ENCODE results near the gene RANBP9. TPM values are rescaled to one million over a fixed set of nuclear protein-coding genes. Genes with fewer than 3 reads are reported as not detected.
A peak's percentile ranks its signal among the peaks of the same experiment; 100 is the strongest.

The RANBP9 gene
- total and polyA plus RNA-seq, 2 of the 13 experiments (the other 11 are each of a cell fraction or from before 2014, with no cell fraction given), result 26.6 to 30.6 TPM

DNA sequence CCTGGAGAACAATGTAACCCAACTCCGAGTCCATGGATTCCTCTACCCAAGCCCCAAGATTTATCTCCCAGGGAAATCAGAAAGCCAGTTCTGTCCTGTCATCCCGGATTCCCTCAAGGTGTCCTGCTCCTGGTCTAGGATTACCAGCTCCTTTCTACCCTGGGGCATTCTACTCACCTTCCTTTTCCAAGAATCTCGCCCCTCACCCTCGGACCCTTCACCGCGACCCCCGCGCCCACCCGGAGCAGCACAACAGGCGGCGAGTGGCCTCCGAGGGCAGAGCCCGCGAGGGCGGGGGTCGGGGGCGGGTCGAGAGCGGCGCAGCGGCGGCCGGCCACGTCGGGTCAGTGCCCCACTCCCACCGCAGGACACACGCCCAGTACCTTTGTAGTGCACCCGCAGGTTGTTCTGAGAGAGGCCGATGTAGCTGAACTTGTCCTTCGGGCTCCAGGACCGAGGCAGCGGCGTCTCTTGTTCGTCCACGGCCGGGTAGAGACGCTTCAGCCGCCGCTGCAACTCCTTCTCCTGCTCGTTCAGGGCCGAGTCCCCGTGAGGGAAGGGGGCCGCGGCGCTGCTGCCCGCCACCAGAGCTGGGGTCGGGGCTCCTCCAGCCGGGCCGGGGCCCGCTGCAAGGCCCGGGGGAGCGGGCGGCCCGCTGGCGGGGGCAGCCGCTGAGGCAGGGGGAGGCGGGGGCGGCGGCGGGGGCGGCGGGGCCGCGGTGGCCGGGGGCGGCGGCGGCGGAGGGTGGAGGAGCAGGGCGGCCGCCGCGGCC, 897 bp downstream of the RANBP9 start (continued):
- TF ChIP-seq ZNF574 (CRISPR knock-in tag; IDR thresholded peaks at IDR 0.05), result peak; percentile 19; the same call in 1 of the 2 replicates
- no peak for TF ChIP-seq ZNF780A (CRISPR knock-in tag; IDR thresholded peaks at IDR 0.05)
- no peak for TF ChIP-seq LCORL (IDR thresholded peaks at IDR 0.05)
- TF ChIP-seq LCORL (CRISPR knock-in tag; IDR thresholded peaks at IDR 0.05), result 0 out of 2 replicates have a peak, but pooled peaks have one; percentile 32
- no peak for TF ChIP-seq PHF20 (CRISPR knock-in tag; IDR thresholded peaks at IDR 0.05)
- peak; percentile 57; the same call in 1 of the 2 replicates for TF ChIP-seq KDM5A (IDR thresholded peaks at IDR 0.05; ENCODE audit: borderline replicate concordance, low read length)
- no peak for TF ChIP-seq DDIT3 (CRISPR knock-in tag; IDR thresholded peaks at IDR 0.05)
- TF ChIP-seq SSRP1 (CRISPR knock-in tag; IDR thresholded peaks at IDR 0.05), result no peak
- no peak for TF ChIP-seq ZNF577 (CRISPR knock-in tag; IDR thresholded peaks at IDR 0.05; ENCODE audit: borderline replicate concordance, low read depth)
- no peak for TF ChIP-seq ZNF484 (CRISPR knock-in tag; IDR thresholded peaks at IDR 0.05; ENCODE audit: borderline replicate concordance, low read depth)
- TF ChIP-seq RFXANK (CRISPR knock-in tag; IDR thresholded peaks at IDR 0.05), result no peak
- TF ChIP-seq FOXK1 (CRISPR knock-in tag; IDR thresholded peaks at IDR 0.05; ENCODE audit: borderline replicate concordance, low read depth), result peak; percentile 18; the same call in 1 of the 2 replicates
- peak; percentile 93; the same call in 1 of the 2 replicates for TF ChIP-seq KLF13 (CRISPR knock-in tag; IDR thresholded peaks at IDR 0.05)
- TF ChIP-seq, protein P1, sequence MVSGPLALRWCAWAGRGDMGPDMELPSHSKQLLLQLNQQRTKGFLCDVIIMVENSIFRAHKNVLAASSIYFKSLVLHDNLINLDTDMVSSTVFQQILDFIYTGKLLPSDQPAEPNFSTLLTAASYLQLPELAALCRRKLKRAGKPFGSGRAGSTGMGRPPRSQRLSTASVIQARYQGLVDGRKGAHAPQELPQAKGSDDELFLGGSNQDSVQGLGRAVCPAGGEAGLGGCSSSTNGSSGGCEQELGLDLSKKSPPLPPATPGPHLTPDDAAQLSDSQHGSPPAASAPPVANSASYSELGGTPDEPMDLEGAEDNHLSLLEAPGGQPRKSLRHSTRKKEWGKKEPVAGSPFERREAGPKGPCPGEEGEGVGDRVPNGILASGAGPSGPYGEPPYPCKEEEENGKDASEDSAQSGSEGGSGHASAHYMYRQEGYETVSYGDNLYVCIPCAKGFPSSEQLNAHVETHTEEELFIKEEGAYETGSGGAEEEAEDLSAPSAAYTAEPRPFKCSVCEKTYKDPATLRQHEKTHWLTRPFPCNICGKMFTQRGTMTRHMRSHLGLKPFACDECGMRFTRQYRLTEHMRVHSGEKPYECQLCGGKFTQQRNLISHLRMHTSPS (CRISPR knock-in tag; IDR thresholded peaks at IDR 0.05; ENCODE audit: low read depth), result no peak
- peak; percentile 73 for TF ChIP-seq ZMAT3 (CRISPR knock-in tag; conservative IDR thresholded peaks at IDR 0.05)
- TF ChIP-seq ZNF839 (CRISPR knock-in tag; IDR thresholded peaks at IDR 0.05; ENCODE audit: borderline replicate concordance), result peak; percentile 61; the same call in 1 of the 2 replicates
- TF ChIP-seq, protein P2, sequence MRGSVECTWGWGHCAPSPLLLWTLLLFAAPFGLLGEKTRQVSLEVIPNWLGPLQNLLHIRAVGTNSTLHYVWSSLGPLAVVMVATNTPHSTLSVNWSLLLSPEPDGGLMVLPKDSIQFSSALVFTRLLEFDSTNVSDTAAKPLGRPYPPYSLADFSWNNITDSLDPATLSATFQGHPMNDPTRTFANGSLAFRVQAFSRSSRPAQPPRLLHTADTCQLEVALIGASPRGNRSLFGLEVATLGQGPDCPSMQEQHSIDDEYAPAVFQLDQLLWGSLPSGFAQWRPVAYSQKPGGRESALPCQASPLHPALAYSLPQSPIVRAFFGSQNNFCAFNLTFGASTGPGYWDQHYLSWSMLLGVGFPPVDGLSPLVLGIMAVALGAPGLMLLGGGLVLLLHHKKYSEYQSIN (CRISPR knock-in tag; IDR thresholded peaks at IDR 0.05; ENCODE audit: borderline replicate concordance), result no peak
- no peak for TF ChIP-seq ZNF280D (CRISPR knock-in tag; IDR thresholded peaks at IDR 0.05)
